ENCODE data around the gene ATG7.

Gene ATG7

GRCh38 chr3:11420066-11420465 lies 147.9 kb downstream of the ATG7 start:
- no peak for TF ChIP-seq CTCF (IDR thresholded peaks at IDR 0.05; ENCODE audit: insufficient read depth, missing control alignments)
- DNase-seq (ENCODE audit: insufficient read length, low spot score) = no peak
- FAIRE-seq = no peak

GRCh38 chr3:11422291-11422690 lies 150.1 kb downstream of the ATG7 start:
- no peak for DNase-seq (ENCODE audit: insufficient read length, low spot score)
- FAIRE-seq = no peak
- TF ChIP-seq CTCF (IDR thresholded peaks at IDR 0.05; ENCODE audit: insufficient read depth, missing control alignments) = no peak

DNA sequence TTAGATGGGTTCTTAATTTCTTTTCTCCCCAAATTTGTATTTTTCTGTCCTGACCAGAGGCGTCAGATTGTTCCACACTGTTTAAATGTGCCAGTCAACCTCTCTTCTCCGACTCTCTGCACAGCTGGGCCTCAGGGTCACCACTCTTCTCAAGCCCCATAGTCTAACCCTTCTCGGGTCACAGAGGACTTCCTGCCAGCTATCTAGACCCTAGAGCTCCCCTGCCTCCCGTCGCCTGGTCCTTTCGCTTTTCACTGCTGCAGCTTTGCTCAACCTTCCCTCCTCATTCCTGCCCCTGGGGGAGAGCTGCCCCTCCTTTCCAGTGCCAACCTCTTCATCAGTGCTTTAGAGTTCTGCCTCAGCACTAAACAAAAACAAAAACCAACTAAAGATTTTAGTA lies 151.7 kb downstream of the ATG7 start:
- FAIRE-seq (no peak), DNase-seq (ENCODE audit: insufficient read length, low spot score) (no peak)
- no peak for TF ChIP-seq CTCF (IDR thresholded peaks at IDR 0.05; ENCODE audit: insufficient read depth, missing control alignments)

GRCh38 chr3:11424277-11424676 lies 152.1 kb downstream of the ATG7 start:
- DNase-seq (ENCODE audit: insufficient read length, low spot score) (no peak), FAIRE-seq (no peak)
- TF ChIP-seq CTCF (IDR thresholded peaks at IDR 0.05; ENCODE audit: insufficient read depth, missing control alignments) = no peak

DNA sequence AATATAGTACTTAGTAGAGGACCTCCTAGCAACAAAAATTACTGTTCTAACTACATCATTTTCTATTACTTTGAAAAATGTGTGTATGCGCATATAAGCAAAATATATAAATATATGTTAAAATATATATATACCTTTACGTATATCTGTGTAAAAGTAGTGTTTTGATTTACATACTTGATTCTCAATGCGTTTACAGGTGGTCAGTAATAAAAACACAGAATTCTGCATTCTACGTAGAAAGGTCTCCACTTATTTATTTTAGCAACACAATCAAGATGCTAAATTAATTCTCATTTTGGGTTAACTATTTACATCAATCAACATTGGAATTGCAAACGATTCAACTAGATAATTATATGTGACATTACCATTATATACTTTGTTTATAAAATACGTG lies 158.0 kb downstream of the ATG7 start:
- DNase-seq (ENCODE audit: insufficient read length, low spot score) = no peak
- no peak for TF ChIP-seq CTCF (IDR thresholded peaks at IDR 0.05; ENCODE audit: insufficient read depth, missing control alignments)

DNA sequence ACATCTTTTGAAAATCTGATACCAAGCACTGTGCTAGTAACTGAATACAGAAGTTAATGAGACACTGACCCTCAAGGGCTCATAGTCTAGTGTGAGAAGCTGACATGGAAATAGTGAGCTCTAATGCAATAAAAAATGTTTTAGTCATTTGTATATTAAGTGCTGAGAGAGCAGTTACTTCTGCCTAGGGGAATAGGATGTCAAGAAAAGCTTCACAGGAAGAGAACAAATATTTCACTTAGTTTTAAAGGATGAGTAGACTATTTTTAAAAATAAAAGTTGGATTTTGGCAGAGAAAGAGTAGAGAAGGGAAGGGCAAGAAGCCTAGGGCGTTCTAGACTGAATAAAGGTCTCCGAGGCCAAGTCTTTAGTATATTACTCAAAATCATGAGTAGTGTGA lies 158.4 kb downstream of the ATG7 start:
- FAIRE-seq (no peak), DNase-seq (ENCODE audit: insufficient read length, low spot score) (no peak)
- no peak for TF ChIP-seq CTCF (IDR thresholded peaks at IDR 0.05; ENCODE audit: insufficient read depth, missing control alignments)

More for the DNA sequence above, 158.0 kb downstream of the ATG7 start:
- FAIRE-seq = no peak

DNA sequence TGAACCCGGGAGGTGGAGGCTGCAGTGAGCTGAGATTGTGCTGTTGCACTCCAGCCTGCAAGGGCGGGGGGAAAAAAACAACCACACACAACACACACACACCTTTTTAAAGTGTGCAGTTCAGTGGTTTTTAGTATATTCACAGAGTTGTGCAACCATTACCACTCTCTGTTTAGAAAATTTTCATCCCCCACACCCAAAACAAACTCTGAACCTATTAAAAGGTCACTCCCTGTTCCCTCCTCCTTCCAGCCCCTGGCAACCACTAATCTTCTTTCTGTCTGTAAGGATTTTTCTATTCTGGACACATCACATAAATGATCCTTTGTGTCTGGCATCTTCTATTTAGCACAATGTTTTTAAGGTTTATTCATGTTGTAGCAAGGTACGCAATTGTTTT lies 159.1 kb downstream of the ATG7 start:
- no peak for TF ChIP-seq CTCF (IDR thresholded peaks at IDR 0.05; ENCODE audit: insufficient read depth, missing control alignments)
- DNase-seq (ENCODE audit: insufficient read length, low spot score) (no peak), FAIRE-seq (no peak)

Data from D721Med (cell line).